Ramos (cell line): ENCODE measurements around the gene ANKRD10.

ENCODE experiments used
- in situ Hi-C: fragments of 300-500 bp; cut with MboI; formaldehyde crosslinking; loops from one replicate; pipeline ENCODE4 v1.14.3; 2022; ENCODE audit warnings: low sequenced_read_pairs; ENCODE audit not compliant: unreplicated experiment

ANKRD10 gene

DNA sequence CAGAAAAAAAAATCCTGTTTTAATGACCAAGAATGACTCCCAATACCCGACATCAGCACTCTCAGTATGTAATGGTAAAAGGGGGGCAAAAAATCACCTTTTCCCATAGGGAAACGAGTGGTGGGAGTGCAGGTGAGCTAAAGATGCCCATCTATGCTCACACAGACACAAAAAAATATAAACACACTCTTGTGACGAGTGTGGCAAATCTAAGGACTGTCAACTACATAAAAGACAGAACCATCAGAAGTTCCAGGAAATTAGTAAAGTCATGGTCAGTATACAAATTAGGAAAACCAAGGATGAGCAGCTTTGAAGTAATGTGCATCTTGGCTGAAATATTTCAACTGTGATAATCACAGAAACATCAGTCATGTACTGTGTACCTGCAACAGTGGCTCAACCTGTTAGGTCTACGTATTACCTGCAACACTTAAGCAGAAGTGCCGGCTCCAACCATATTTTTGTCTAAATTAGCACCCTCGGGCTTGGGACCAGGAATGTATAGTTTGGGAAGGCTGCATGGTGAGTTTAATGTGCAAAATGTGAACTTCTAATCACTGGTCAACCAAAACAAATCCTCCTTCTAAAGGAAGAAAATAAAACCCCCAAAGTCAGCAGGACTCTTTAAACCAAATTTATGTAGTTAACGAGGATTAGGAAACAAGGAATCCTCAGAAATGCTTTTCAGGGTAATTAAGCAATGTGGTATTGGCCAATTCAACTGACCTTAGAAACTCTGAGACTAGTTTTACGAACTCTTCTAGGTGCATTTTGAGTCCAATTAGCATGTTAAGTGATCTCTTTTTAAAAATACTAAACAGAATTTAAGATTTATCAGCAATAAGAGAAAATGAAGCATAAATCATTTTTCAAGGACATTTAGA, 24.3 kb downstream of the ANKRD10 start:
- in situ Hi-C loops = no loop called here

- in situ Hi-C loops = no loop called here
Measured at GRCh38 chr13:110888390-110888789, 26.5 kb downstream of the ANKRD10 start.

DNA sequence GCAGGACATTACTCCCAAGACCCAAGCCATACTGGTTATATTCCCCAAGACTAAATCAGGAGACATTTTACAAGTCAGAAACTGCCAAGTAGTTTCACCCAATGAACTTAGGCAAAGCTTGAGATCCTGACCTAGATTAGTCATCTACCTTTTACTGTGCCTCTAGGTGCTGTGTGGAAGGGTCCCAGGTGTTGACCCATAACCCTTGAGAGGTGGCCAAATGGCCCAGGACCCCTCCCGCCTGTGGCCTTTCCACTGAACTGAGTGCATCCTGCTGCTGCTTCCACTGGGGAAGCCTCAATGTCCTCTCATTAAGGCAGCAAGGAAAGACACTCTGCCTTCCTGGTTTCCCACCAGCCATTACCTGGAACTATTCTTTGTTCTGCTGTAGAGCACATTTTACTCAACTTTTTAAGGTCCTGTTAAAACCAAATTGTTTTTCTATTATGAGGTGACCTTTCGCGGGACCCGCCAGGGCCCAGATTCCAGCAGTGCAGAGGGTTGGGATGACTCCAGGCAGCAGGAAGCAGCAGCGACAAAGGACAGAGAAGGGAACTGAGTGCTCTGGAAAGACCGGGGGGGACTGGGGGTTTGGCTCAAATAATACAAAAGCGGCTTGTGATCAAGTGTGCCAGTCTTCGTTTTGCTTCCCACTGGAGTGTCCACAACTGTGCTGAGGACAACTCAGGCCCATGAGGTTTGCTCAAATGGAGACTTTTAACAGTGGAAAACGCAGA, 27.1 kb downstream of the ANKRD10 start:
- in situ Hi-C loops = no loop called here

DNA sequence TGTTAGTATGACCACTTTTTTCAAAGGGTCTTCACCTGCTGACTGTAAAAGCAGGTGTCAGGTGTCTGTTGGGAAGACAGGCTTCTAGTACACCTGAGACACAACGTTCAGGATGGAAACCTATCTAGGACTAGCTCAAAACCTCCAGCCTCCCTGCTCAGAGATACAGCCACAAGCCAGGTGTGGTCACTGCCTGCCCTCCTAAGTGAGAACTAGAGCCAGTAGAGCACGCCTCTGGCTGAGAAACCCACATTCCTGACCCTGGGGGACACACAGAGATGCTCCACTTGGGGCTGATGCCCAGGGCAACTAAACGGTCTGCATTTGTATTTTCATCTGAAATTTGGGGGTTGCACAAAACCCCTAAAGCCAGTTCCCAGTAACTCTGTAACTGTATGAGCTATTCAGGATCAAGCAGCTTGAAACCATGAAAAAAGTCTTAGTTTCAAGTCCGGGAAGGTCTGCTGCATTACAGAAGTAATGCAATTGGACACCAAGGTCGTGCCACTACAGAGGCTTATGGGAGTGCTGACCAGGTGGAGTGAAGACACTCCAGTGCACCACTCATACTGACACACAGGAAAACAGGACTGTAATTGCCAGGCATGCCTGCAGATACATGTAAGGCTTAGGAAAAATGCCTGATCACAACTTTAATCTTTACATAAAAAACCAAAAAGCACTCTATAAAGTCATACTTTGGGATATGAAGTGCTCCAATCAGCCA, 27.8 kb downstream of the ANKRD10 start:
- in situ Hi-C loops = no loop called here

GRCh38 chr13:110885966-110886869, 28.7 kb downstream of the ANKRD10 start:
- in situ Hi-C loops = no loop called here

GRCh38 chr13:110885516-110885915, 29.4 kb downstream of the ANKRD10 start:
- in situ Hi-C loops = no loop called here

GRCh38 chr13:110884517-110884916, 30.4 kb downstream of the ANKRD10 start:
- in situ Hi-C loops = no loop called here

DNA sequence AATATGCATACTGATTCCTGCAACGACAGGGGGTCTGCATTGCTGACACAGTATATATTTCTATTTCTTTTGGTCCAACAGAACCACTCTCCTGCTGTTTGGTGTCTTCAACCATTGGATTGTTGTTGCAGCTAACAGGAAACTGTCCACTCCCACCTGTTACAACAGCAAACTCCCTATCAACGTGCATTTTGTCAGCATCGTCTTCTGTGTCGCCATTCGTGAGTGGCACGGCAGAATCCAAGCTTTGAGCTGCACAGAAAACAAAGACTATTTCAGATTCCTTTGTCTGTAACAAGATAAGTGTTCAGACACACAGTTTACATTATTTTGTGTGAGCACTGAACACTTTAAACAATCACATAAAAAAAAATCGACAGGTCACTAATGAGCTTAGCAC, 31.3 kb downstream of the ANKRD10 start:
- in situ Hi-C loops = no loop called here

DNA sequence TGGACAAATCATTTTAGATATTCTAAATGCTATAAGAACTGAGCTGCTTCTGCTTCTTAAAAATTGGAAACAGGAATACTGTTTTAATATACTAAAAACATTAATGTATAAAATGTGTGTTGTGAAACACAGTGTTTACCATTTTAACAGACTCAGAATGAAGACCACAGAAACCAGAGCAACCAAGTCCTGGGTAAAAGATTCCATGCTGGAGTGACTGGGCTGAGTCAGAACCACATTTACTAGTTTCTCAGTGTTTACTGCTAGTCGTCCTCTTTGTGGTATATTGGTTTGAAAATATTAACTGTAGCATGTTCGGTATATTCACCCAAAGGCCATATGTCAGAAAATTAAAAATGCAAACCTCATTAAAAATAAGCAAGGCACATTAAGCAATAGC, 31.9 kb downstream of the ANKRD10 start:
- in situ Hi-C loops = no loop called here

DNA sequence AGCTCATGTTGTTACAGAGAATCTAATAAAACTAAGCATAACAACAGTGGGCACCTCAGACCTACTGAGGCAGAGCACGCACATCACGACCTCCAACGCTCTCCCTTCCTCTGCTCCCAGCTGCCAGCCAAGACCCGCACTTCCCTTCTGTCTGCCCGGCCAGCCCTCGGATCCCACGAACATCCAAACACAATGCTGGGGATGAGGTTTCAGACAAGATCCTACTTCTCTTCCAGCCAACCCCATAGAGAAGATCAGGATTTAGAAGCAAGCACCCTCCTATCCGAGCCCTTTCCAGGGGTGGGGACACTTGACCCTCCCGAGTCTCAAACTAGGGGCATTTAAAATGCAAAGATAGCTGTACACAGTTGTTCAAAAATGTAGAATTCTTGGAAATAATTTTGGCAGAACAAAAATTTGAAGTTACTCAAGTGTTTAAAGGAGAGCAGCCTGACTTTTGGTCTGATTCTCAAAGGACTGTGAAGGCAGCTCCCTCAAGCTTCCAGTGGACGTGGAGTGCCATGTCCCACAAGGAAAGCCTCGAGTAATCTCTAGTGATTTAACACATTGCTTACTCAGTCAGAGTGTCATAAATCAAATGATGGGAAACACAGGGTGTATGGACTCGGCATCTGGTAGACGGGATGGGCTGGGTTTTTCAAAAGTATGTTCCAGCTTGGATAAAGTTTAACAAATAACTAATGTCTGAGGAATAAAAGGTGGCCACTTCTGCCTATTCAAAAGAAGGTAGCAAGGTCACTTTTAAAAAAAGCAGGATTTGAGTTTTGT, 32.8 kb downstream of the ANKRD10 start:
- in situ Hi-C loops = no loop called here

DNA sequence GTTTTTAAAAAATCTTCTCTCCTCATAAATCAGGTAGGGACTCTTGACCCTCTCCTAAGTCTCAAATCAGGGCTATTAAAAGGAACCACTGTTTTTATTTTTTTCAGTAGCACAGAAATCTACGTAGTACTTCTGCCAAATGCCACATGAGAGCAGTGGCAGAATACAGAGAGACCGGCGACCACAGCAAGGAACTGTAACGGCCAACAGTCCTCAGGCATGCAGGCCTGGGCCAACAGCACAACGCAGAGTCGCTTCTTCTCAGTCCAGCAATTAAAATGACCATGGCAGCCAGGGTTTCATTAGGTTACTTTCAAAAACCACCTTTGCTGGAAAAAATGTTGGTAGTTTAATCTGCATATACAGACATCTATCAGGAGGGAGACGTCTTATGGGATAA, 34.2 kb downstream of the ANKRD10 start:
- in situ Hi-C loops = no loop called here

- in situ Hi-C loops = no loop called here
Measured at GRCh38 chr13:110879482-110879881, 35.4 kb downstream of the ANKRD10 start.

GRCh38 chr13:110877737-110878258, 37.1 kb downstream of the ANKRD10 start:
- in situ Hi-C loops = no loop called here

GRCh38 chr13:110876609-110877008, 38.3 kb downstream of the ANKRD10 start:
- in situ Hi-C loops = no loop called here

GRCh38 chr13:110875241-110875640, 39.6 kb downstream of the ANKRD10 start:
- in situ Hi-C loops = no loop called here

DNA sequence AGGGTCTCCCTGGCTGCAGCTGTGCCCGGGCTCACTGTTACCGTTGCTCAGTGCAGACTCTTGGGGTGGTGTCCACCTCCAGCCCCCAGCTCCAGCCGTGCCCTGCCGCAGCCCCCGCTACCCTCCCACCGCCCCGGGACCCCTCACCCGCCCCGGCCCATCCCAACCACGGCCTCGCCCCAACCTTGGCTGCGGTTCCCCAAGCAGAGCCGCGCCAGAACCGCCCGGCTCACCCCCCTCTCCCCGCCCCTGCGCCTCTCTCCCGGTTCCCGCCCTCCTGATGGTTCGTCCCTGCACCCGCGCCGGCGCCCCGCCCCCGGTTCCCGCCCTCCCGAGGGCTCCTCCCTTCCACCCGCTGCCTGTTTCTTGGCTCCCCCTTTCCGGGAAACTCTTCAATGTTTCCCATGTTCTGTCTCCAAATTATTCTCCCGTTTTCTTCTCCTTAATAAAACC, 40.3 kb downstream of the ANKRD10 start:
- in situ Hi-C loops = no loop called here

GRCh38 chr13:110873639-110874507, 41.0 kb downstream of the ANKRD10 start:
- in situ Hi-C loops = no loop called here
